VCaP (cell line): ENCODE measurements around the gene MYH9.

Source experiments
- H3K27ac ChIP-seq: fragments of 450-650 bp; 2 replicates; pipeline ENCODE4 v1.5.1; 2017
- CTCF ChIP-seq: fragments of 450-650 bp; conservative IDR thresholded peaks from 2 replicates; pipeline ENCODE4 v1.5.1; 2017; ENCODE audit warnings: mild to moderate bottlenecking, moderate library complexity

The MYH9 gene

GRCh38 chr22:36397131-36398093, 9.6 kb upstream of the MYH9 start:
- H3K27ac ChIP-seq = no peak overlapping the region
- TF ChIP-seq CTCF = no peak

- H3K27ac ChIP-seq = peak overlapping the region; percentile 88
- no peak for TF ChIP-seq CTCF
Measured at GRCh38 chr22:36395915-36396314, 8.1 kb upstream of the MYH9 start.

- no peak for TF ChIP-seq CTCF
- peak overlapping the region; percentile 88 for H3K27ac ChIP-seq
Measured at GRCh38 chr22:36395055-36395849, 7.5 kb upstream of the MYH9 start.

DNA sequence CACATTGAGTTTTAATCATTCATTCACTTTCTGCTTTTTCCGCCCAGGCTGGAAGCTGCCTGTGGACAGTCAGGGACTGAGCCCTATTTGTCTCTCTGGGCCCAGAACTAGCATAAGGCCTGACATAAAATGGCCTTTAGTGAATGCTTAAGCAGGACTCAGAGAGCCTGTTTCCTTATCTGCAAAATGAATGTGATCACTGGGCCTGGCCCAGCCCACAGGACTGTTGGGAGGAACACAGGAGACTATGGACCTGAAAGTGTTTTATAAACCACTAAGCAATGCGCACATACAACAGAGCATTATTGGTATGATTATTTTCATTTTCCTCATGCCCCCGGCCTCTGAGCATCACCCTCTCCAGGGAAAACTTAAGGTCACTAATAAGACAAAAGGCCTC, 3.9 kb upstream of the MYH9 start:
- TF ChIP-seq CTCF = no peak
- H3K27ac ChIP-seq = no peak overlapping the region

DNA sequence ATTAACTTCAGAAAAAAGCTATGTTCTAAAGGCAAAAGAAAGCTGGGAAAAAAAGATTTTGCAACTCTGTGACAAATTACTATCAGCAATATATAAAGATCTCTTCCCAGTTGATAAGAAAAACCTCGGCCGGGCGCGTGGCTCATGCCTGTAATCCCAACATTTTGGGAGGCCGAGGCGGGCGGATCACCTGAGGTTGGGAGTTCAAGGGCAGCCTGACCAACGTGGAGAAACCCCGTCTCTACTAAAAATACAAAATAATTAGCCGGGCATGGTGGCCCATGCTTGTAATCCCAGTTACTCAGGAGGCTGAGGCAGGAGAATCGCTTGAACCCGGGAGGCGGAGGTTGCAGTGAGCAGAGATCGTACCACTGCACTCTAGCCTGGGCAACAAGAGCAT, 1.4 kb upstream of the MYH9 start:
- H3K27ac ChIP-seq = peak overlapping the region; percentile 92; the same call in 1 of the 2 replicates

DNA sequence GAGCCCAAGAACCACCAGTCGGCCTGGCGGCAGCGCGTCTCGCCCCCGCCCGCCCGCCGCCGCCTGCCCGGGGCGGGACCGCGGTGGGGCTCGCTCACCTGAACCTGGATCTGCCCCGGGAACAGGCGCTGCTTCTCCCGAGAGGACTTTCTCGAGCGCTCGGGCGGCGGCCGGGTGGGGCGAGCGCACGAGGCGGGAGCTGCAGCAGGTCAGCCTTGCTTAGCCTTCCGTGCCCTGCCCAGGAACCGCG, 133 bp downstream of the MYH9 start:
- peak overlapping the region; percentile 92 for H3K27ac ChIP-seq
- no peak for TF ChIP-seq CTCF

- no peak for TF ChIP-seq CTCF
- peak overlapping the region; percentile 92 for H3K27ac ChIP-seq
Measured at GRCh38 chr22:36386900-36387708, 663 bp downstream of the MYH9 start.
